Mesothelial cell of epicardium (in vitro differentiated cells): ENCODE data around the gene ARID4B. TPM values are rescaled to one million over a fixed set of nuclear protein-coding genes. Genes with fewer than 3 reads are reported as not detected.
"Not testable (repeated sequence)": the region's sequence is repeated elsewhere in the genome, so short reads cannot be mapped to it uniquely, and the experiment has no call there.

ENCODE experiments used
- DNase-seq, 2 experiments: peaks; one replicate each; pipeline ENCODE4 v3.0.0; 2021; ENCODE audit warnings: low spot score in 2 of 2; ENCODE audit not compliant: unreplicated experiment in 2 of 2
- H3K27ac Mint-ChIP-seq: 2 replicates; pipeline ENCODE4 v1.8.0; 2021; ENCODE audit warnings: mixed read lengths
- H3K27me3 Mint-ChIP-seq: 2 replicates; pipeline ENCODE4 v1.8.0; 2021; ENCODE audit warnings: low read depth, mixed read lengths
- H3K36me3 Mint-ChIP-seq: 2 replicates; pipeline ENCODE4 v1.8.0; 2021; ENCODE audit warnings: mixed read lengths
- H3K4me1 Mint-ChIP-seq: 2 replicates; pipeline ENCODE4 v1.8.0; 2021; ENCODE audit warnings: mixed read lengths
- H3K4me3 Mint-ChIP-seq: 2 replicates; pipeline ENCODE4 v1.8.0; 2021; ENCODE audit warnings: mild to moderate bottlenecking, moderate library complexity, mixed read lengths
- H3K9me3 Mint-ChIP-seq: 2 replicates; pipeline ENCODE4 v1.8.0; 2021; ENCODE audit warnings: mixed read lengths
- CTCF ChIP-seq: fragments of 200-600 bp; sonication (generic); IDR thresholded peaks from one replicate; pipeline ENCODE4 v1.5.0; 2021; ENCODE audit warnings: antibody characterized with exemption; ENCODE audit not compliant: unreplicated experiment
- total RNA-seq: library from RNA; stranded (reverse); gene quantifications from 3 replicates; pipeline ENCODE4 v1.2.1, GENCODE V29; 2021

Gene ARID4B
- total RNA-seq, 1 donor from 2014 or later: 68.7 TPM

DNA sequence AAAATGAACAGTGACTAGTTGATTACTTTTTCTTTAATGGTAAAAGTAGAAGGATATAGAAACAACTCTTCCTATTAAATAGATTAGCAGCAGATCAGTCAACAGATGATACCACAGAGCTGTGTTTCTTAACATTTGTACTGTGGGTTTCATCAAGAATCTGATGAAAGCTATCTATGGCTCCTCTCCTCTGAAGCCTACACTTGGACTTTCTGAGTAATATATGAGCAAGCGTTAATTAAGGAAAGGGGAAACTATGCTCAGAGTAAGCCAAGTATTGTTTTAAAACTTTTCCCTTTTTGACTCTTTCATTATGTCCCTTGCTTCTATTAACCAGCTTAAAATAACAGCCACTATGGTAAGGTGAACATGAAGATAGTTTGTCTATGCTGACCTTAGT lies 10.8 kb downstream of the ARID4B start:
- no peaks in the 10 kb centered on the region for H3K27me3 Mint-ChIP-seq
- H3K4me1 Mint-ChIP-seq: peaks cover 15% of the 10 kb centered on the region
- TF ChIP-seq CTCF: no peak
- H3K4me3 Mint-ChIP-seq: no peak overlapping the region
- H3K27ac Mint-ChIP-seq: peak overlapping the region; percentile 68
- DNase-seq: no peak
- H3K36me3 Mint-ChIP-seq: peaks cover 20% of the 10 kb centered on the region
- H3K9me3 Mint-ChIP-seq: no peaks in the 10 kb centered on the region

GRCh38 chr1:235315735-235316134 lies 12.2 kb downstream of the ARID4B start:
- no peak for DNase-seq
- peaks cover 15% of the 10 kb centered on the region for H3K4me1 Mint-ChIP-seq
- peaks cover 18% of the 10 kb centered on the region for H3K36me3 Mint-ChIP-seq
- H3K4me3 Mint-ChIP-seq: no peak overlapping the region
- no peaks in the 10 kb centered on the region for H3K9me3 Mint-ChIP-seq
- H3K27me3 Mint-ChIP-seq: no peaks in the 10 kb centered on the region
- TF ChIP-seq CTCF: no peak
- H3K27ac Mint-ChIP-seq: no peak overlapping the region

DNA sequence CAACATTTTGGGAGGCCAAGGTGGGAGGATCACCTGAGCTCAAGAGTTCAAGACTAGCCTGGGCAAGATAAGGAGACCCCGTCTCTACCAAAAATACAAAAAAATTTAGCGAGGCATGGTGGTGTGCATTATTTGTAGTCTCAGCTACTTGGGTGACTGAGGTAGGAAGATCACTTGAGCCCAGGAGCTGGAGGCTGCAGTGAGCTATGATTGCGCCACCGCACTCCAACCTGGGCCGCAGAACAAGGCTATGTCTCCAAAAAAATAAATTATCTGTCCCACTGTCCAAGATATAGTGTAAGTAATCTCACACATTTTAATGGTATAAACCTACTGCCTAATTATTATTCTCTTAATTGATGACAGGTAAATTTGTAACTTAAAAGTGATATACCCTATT lies 12.8 kb downstream of the ARID4B start:
- no peak for TF ChIP-seq CTCF
- H3K9me3 Mint-ChIP-seq: no peaks in the 10 kb centered on the region
- H3K27ac Mint-ChIP-seq: no peak overlapping the region
- no peak overlapping the region for H3K4me3 Mint-ChIP-seq
- H3K27me3 Mint-ChIP-seq: no peaks in the 10 kb centered on the region
- peaks cover 15% of the 10 kb centered on the region for H3K4me1 Mint-ChIP-seq
- peaks cover 12% of the 10 kb centered on the region for H3K36me3 Mint-ChIP-seq
- no peak for DNase-seq

GRCh38 chr1:235313931-235314678 lies 13.9 kb downstream of the ARID4B start:
- H3K4me3 Mint-ChIP-seq: no peak overlapping the region
- H3K9me3 Mint-ChIP-seq: no peaks in the 10 kb centered on the region
- peaks cover 15% of the 10 kb centered on the region for H3K4me1 Mint-ChIP-seq
- H3K27me3 Mint-ChIP-seq: no peaks in the 10 kb centered on the region
- H3K36me3 Mint-ChIP-seq: peaks cover 16% of the 10 kb centered on the region
- no peak for TF ChIP-seq CTCF
- peak overlapping the region; percentile 79 for H3K27ac Mint-ChIP-seq
- DNase-seq: no peak

- Mint-ChIP-seq H3K27ac (peak overlapping the region; percentile 79), H3K36me3 (peaks cover 9% of the 10 kb centered on the region), H3K4me3 (no peak overlapping the region), H3K9me3 (no peaks in the 10 kb centered on the region), H3K27me3 (no peaks in the 10 kb centered on the region), H3K4me1 (peaks cover 15% of the 10 kb centered on the region)
- no peak for TF ChIP-seq CTCF
- DNase-seq: no peak
These were observed 14.7 kb downstream of the ARID4B start for GRCh38 chr1:235313262-235313661.

DNA sequence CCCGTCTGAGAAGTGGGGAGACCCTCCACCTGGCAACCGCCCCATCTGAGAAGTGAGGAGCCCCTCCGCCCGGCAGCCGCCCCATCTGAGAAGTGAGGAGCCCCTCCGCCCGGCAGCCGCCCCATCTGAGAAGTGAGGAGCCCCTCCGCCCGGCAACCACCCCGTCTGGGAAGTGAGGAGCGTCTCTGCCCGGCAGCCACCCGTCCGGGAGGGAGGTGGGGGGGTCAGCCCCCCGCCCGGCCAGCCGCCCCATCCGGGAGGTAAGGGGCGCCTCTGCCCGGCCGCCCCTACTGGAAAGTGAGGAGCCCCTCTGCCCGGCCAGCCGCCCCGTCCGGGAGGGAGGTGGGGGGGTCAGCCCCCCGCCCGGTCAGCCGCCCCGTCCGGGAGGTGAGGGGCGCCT lies 18.8 kb downstream of the ARID4B start:
- peaks cover 30% of the 10 kb centered on the region for H3K4me1 Mint-ChIP-seq
- H3K9me3 Mint-ChIP-seq, H3K4me3 Mint-ChIP-seq, H3K27me3 Mint-ChIP-seq, DNase-seq, H3K27ac Mint-ChIP-seq: not testable (repeated sequence)
- peaks cover 11% of the 10 kb centered on the region for H3K36me3 Mint-ChIP-seq
